Choroid plexus epithelial cell (primary cell): ENCODE results near the gene CNN2.

Experiments
- DNase-seq: peaks from one replicate; pipeline ENCODE4 v3.0.0-alpha.2; 2010; ENCODE audit warnings: low read depth
- H3K4me3 ChIP-seq: 2 replicates; pipeline ENCODE4 v1.5.1; 2011; ENCODE audit warnings: low read depth, mild to moderate bottlenecking, control low read depth, low read length, moderate library complexity
- CTCF ChIP-seq: conservative IDR thresholded peaks from 2 replicates; pipeline ENCODE4 v1.5.1; 2011; ENCODE audit warnings: low read depth, mild to moderate bottlenecking, control low read depth, inconsistent platforms, low read length, moderate library complexity

Gene CNN2

GRCh38 chr19:1082928-1083816 is 56.8 kb downstream of the CNN2 start:
- DNase-seq = no peak
- TF ChIP-seq CTCF = no peak
- no peak overlapping the region for H3K4me3 ChIP-seq

- no peak for DNase-seq
- TF ChIP-seq CTCF = no peak
- H3K4me3 ChIP-seq = no peak overlapping the region
These were observed 57.8 kb downstream of the CNN2 start for GRCh38 chr19:1084024-1084868.

- H3K4me3 ChIP-seq = no peak overlapping the region
- no peak for TF ChIP-seq CTCF
- no peak for DNase-seq
These were observed 58.7 kb downstream of the CNN2 start for GRCh38 chr19:1085053-1085658.

GRCh38 chr19:1085676-1086442 is 59.5 kb downstream of the CNN2 start:
- no peak for DNase-seq
- no peak for TF ChIP-seq CTCF
- H3K4me3 ChIP-seq = no peak overlapping the region

- H3K4me3 ChIP-seq = no peak overlapping the region
- TF ChIP-seq CTCF = no peak
- DNase-seq = no peak
These were observed 60.2 kb downstream of the CNN2 start for GRCh38 chr19:1086613-1087012.

GRCh38 chr19:1087813-1088415 is 61.5 kb downstream of the CNN2 start:
- no peak for DNase-seq
- TF ChIP-seq CTCF = no peak
- no peak overlapping the region for H3K4me3 ChIP-seq
